Stimulated activated CD8-positive, alpha-beta memory T cell treated with anti-CD3 and anti-CD28 coated beads, Interleukin-4, amount 100 ng/mL, for 48 hours (primary cell): ENCODE results near the gene SLK.

Source experiments
- DNase-seq: peaks from one replicate; pipeline ENCODE4 v3.0.0-alpha.2; 2020

Gene SLK

GRCh38 chr10:103966671-103967447, at the start of gene SLK:
TSS of gene SLK (plus strand) at chr10:103967140. CDS start at chr10:103967746, 606 bp downstream.
- peak; percentile 86 for DNase-seq

- DNase-seq = peak; percentile 57
These were observed 49.5 kb upstream of the SLK start for GRCh38 chr10:103917302-103918052.

GRCh38 chr10:103918053-103918846, 48.7 kb upstream of the SLK start, which contains the start of gene STN1:
TSS of gene STN1 (minus strand) at chr10:103918184. CDS start at chr10:103917594, 590 bp downstream.
- peak; percentile 96 for DNase-seq

- no peak for DNase-seq
These were observed 47.3 kb upstream of the SLK start for GRCh38 chr10:103919648-103920025.

- DNase-seq = no peak
These were observed 45.7 kb upstream of the SLK start for GRCh38 chr10:103921248-103921647.

- peak; percentile 49 for DNase-seq
These were observed 45.2 kb upstream of the SLK start for GRCh38 chr10:103921750-103922195.

GRCh38 chr10:103922659-103923058, 44.3 kb upstream of the SLK start:
- no peak for DNase-seq

GRCh38 chr10:103923502-103923901, 43.4 kb upstream of the SLK start:
- no peak for DNase-seq

- DNase-seq = no peak
These were observed 41.3 kb upstream of the SLK start for GRCh38 chr10:103925591-103925990.

GRCh38 chr10:103926722-103927319, 40.1 kb upstream of the SLK start:
- DNase-seq = no peak

GRCh38 chr10:103928784-103929183, 38.2 kb upstream of the SLK start:
- DNase-seq = no peak

GRCh38 chr10:103929381-103929921, 37.5 kb upstream of the SLK start:
- no peak for DNase-seq

- DNase-seq = no peak
These were observed 36.5 kb upstream of the SLK start for GRCh38 chr10:103930449-103930848.

- no peak for DNase-seq
These were observed 36.1 kb upstream of the SLK start for GRCh38 chr10:103930881-103931280.

- DNase-seq = no peak
These were observed 35.3 kb upstream of the SLK start for GRCh38 chr10:103931603-103932002.

- no peak for DNase-seq
These were observed 34.7 kb upstream of the SLK start for GRCh38 chr10:103932271-103932670.

- DNase-seq = no peak
These were observed 34.0 kb upstream of the SLK start for GRCh38 chr10:103932971-103933370.

GRCh38 chr10:103933557-103934121, 33.3 kb upstream of the SLK start:
- DNase-seq = no peak

- DNase-seq = no peak
These were observed 32.6 kb upstream of the SLK start for GRCh38 chr10:103934308-103934707.

- DNase-seq = no peak
These were observed 30.9 kb upstream of the SLK start for GRCh38 chr10:103936022-103936421.

- no peak for DNase-seq
These were observed 27.4 kb upstream of the SLK start for GRCh38 chr10:103939522-103939921.

- no peak for DNase-seq
These were observed 25.1 kb upstream of the SLK start for GRCh38 chr10:103941801-103942200.
